GM12874 (cell line): ENCODE results near the gene ARHGAP21.

Experiments
- TF ChIP-seq, protein P1 (sequence below): IDR thresholded peaks from 2 replicates; pipeline ENCODE4 v1.5.1; 2011; ENCODE audit warnings: low read depth, mild to moderate bottlenecking, control low read depth, low read length, moderate library complexity; ENCODE audit not compliant: insufficient read depth

ARHGAP21 gene

GRCh38 chr10:24723788-24724380 lies at the start of gene ARHGAP21:
Gene ARHGAP21, minus strand, starts transcription at chr10:24723887. Its CDS starts 1,988 bp downstream, at chr10:24721899.
- TF ChIP-seq, protein P1, sequence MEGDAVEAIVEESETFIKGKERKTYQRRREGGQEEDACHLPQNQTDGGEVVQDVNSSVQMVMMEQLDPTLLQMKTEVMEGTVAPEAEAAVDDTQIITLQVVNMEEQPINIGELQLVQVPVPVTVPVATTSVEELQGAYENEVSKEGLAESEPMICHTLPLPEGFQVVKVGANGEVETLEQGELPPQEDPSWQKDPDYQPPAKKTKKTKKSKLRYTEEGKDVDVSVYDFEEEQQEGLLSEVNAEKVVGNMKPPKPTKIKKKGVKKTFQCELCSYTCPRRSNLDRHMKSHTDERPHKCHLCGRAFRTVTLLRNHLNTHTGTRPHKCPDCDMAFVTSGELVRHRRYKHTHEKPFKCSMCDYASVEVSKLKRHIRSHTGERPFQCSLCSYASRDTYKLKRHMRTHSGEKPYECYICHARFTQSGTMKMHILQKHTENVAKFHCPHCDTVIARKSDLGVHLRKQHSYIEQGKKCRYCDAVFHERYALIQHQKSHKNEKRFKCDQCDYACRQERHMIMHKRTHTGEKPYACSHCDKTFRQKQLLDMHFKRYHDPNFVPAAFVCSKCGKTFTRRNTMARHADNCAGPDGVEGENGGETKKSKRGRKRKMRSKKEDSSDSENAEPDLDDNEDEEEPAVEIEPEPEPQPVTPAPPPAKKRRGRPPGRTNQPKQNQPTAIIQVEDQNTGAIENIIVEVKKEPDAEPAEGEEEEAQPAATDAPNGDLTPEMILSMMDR = peak; percentile 31

GRCh38 chr10:24771943-24772694 lies 48.4 kb upstream of the ARHGAP21 start:
- TF ChIP-seq, protein P1 = no peak

DNA sequence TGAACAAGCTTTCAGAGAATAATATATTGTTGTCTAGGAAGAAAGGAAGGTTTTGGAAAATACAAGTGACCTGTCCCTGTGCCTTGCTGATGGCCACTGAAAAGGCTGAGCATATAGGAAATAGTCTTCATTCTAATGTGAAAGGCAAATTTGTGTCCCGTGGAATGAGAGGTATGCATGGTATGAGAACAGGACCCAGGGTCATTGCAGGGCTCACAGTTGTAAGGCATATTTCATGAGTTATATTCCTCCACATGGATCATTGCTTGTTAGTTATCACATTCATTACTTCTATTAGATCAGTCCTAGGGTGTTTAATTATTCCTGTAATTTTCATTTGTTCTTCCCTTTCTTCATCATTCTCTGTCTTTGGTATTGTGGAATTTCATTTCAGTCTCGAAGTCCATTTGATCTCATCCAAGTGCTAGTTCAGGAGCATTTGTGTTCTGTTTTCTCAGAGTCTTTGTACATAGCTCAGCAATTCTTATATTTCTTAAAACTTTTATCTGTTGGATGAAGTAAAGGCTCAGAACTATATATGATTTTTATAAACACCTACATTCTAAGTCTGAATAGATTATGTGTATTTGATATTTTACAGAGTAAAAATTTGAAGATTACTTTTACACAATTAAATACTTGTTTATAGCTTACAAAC lies 39.4 kb upstream of the ARHGAP21 start:
- TF ChIP-seq, protein P1 = no peak

DNA sequence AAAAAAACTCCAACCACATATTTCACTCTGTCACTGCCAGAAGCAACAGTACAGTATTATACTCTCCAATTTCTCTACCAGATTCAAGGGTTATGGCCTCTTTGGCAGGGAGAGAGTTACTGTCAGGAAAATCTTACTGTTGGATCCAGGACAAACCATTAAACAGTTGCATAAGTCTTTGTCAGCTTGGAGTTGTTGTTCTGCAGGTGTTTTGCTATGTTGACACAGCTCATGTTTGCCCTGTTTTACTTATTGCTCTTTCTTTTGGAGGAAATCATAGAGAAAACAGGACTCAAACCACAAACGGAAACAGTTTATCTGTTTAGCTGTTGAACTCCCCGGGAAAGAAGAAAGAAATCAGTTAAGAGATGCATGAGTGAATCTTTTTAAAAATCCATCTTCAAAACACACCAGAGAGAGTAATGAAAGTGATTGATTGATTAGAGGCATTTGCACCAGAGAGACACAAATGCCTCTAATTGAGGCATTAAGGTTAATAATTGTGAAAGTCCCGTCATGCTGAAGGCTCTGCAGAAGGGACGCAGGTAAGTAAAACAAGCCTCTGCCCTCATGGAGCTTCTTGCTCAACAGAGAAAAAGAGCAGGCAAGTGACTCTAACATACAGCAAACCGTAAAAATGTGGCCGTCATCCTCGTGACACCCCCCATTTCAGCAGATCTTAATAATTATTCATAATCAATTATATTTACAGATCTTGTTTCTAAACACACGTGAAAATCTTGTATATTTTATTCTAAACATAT lies 38.7 kb upstream of the ARHGAP21 start:
- TF ChIP-seq, protein P1 = no peak

GRCh38 chr10:24759672-24760071 lies 36.0 kb upstream of the ARHGAP21 start:
- TF ChIP-seq, protein P1 = no peak

DNA sequence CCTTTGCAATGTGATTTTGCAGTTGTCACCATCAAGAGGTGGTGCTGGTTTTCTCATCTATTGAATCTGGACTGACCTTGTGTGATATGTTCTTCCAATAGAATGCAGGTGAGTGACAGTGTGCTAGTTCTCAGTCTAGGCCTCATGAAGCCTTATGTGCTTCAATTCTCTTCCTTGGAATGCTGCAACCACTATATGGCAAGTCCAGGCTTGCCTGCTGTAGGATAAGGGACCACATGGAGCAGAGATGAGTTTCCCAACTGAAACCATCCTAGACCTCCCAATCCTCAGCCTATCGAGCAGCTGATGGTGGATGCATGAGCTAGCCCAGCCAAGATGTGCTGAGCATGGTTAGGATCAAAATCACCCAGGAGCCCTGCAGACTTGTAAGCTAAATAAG lies 32.6 kb upstream of the ARHGAP21 start:
- TF ChIP-seq, protein P1 = no peak

- TF ChIP-seq, protein P1 = no peak
These were observed 28.0 kb upstream of the ARHGAP21 start for GRCh38 chr10:24751716-24752115.
